Hepatocyte (in vitro differentiated cells): ENCODE measurements around the gene TSGA10IP. TPM values are rescaled to one million over a fixed set of nuclear protein-coding genes. Genes with fewer than 3 reads are reported as not detected.

Source experiments
- DNase-seq: peaks from one replicate; pipeline ENCODE4 v3.0.0-alpha.2; 2016; ENCODE audit warnings: low spot score
- H2AFZ ChIP-seq: fragments of 200-600 bp; sonication (generic); 2 replicates; pipeline ENCODE4 v1.6.0; 2016; ENCODE audit warnings: antibody characterized with exemption, mild to moderate bottlenecking
- H3K27ac ChIP-seq: fragments of 200-600 bp; sonication (generic); 2 replicates; pipeline ENCODE4 v1.5.1; 2016; ENCODE audit warnings: mild to moderate bottlenecking
- H3K27me3 ChIP-seq: fragments of 200-600 bp; sonication (generic); 2 replicates; pipeline ENCODE4 v1.6.1; 2016
- H3K36me3 ChIP-seq: fragments of 200-600 bp; sonication (generic); replicated peaks from 2 replicates; pipeline ENCODE4 v1.5.1; 2016; ENCODE audit warnings: low read depth; ENCODE audit not compliant: insufficient read depth
- H3K4me1 ChIP-seq: fragments of 200-600 bp; sonication (generic); 2 replicates; pipeline ENCODE4 v1.5.1; 2016; ENCODE audit warnings: mild to moderate bottlenecking, moderate library complexity; ENCODE audit not compliant: insufficient read depth
- H3K4me2 ChIP-seq: fragments of 200-600 bp; sonication (generic); 2 replicates; pipeline ENCODE4 v1.6.0; 2016
- H3K4me3 ChIP-seq: fragments of 200-600 bp; sonication (generic); 2 replicates; pipeline ENCODE4 v1.5.1; 2016; ENCODE audit warnings: mild to moderate bottlenecking
- H3K79me2 ChIP-seq: fragments of 200-600 bp; sonication (generic); 2 replicates; pipeline ENCODE4 v1.6.0; 2017; ENCODE audit warnings: mild to moderate bottlenecking
- H3K9me2 ChIP-seq: fragments of 200-600 bp; sonication (generic); replicated peaks from 2 replicates; pipeline ENCODE4 v1.6.0; 2017; ENCODE audit warnings: mild to moderate bottlenecking; ENCODE audit not compliant: insufficient read depth
- H3K9me3 ChIP-seq: fragments of 200-600 bp; sonication (generic); 2 replicates; pipeline ENCODE4 v1.5.1; 2016; ENCODE audit warnings: low read depth, mild to moderate bottlenecking
- H4K20me1 ChIP-seq: fragments of 200-600 bp; sonication (generic); 2 replicates; pipeline ENCODE4 v1.6.0; 2016; ENCODE audit warnings: mild to moderate bottlenecking; ENCODE audit not compliant: insufficient read depth, poor library complexity, severe bottlenecking
- CTCF ChIP-seq: fragments of 200-600 bp; sonication (generic); IDR thresholded peaks from 2 replicates; pipeline ENCODE4 v1.5.1; 2016; ENCODE audit warnings: antibody characterized with exemption, mild to moderate bottlenecking; ENCODE audit not compliant: poor library complexity
- EZH2 ChIP-seq: fragments of 200-600 bp; sonication (generic); IDR thresholded peaks from 2 replicates; pipeline ENCODE4 v1.6.1; 2016; ENCODE audit warnings: antibody characterized with exemption, mild to moderate bottlenecking, borderline replicate concordance
- EZH2phosphoT487 ChIP-seq: fragments of 200-600 bp; sonication (generic); IDR thresholded peaks from one replicate; pipeline ENCODE4 v1.6.1; 2018; ENCODE audit warnings: antibody characterized with exemption, mild to moderate bottlenecking, low read depth, moderate library complexity; ENCODE audit not compliant: unreplicated experiment, severe bottlenecking
- WGBS: methylation state at CpG from one replicate; pipeline ENCODE4 v1.1.6; 2016; ENCODE audit warnings: low lambda C conversion rate; ENCODE audit errors: missing lambda C conversion rate; 5-methylcytosine and 5-hydroxymethylcytosine counted together
- polyA plus RNA-seq: library from polyadenylated mRNA; unstranded; fragments of >200 nt; fragmentation: Nextera tagmentation; extraction: Ambion mirVana; gene quantifications from 2 replicates; pipeline ENCODE4 v1.2.1, GENCODE V29; 2016
- total RNA-seq: library from RNA; depleted of rRNA; stranded (reverse); fragments of >200 nt; gene quantifications from 2 replicates; pipeline ENCODE4 v1.2.3, GENCODE V29; 2014

TSGA10IP gene
- total and polyA plus RNA-seq, 2 experiments from 2014 or later: not detected

- peaks cover 11% of the 10 kb centered on the region for H3K4me1 ChIP-seq
- no peak overlapping the region for H2AFZ ChIP-seq
- H3K4me3 ChIP-seq: no peak overlapping the region
- H3K27me3 ChIP-seq: no peaks in the 10 kb centered on the region
- H3K79me2 ChIP-seq: peaks cover 23% of the 10 kb centered on the region
- no peak overlapping the region for H3K4me2 ChIP-seq
- no peaks in the 10 kb centered on the region for H3K9me2 ChIP-seq
- 67% methylated on average over 17 of the region's 17 CpGs for WGBS
- no peak for TF ChIP-seq CTCF
- TF ChIP-seq EZH2: no peak
- TF ChIP-seq EZH2phosphoT487: no peak
- peaks cover 3% of the 10 kb centered on the region for H4K20me1 ChIP-seq
- no peaks in the 10 kb centered on the region for H3K36me3 ChIP-seq
- no peaks in the 10 kb centered on the region for H3K9me3 ChIP-seq
- H3K27ac ChIP-seq: no peak overlapping the region
- no peak for DNase-seq
Observed at GRCh38 chr11:65958774-65959420, 13.6 kb downstream of the TSGA10IP start.

GRCh38 chr11:65960824-65961266 lies 15.6 kb downstream of the TSGA10IP start:
- Histone ChIP-seq H2AFZ (peak overlapping the region; percentile 65), H4K20me1 (peaks cover 3% of the 10 kb centered on the region), H3K9me3 (no peaks in the 10 kb centered on the region), H3K9me2 (no peaks in the 10 kb centered on the region), H3K4me2 (peak overlapping the region; percentile 77), H3K4me1 (peaks cover 11% of the 10 kb centered on the region), H3K27me3 (no peaks in the 10 kb centered on the region), H3K36me3 (no peaks in the 10 kb centered on the region), H3K79me2 (peaks cover 28% of the 10 kb centered on the region), H3K4me3 (peak overlapping the region; percentile 38), H3K27ac (peak overlapping the region; percentile 88)
- DNase-seq: no peak
- 64% methylated on average over 16 of the region's 16 CpGs for WGBS
- TF ChIP-seq EZH2phosphoT487 (no peak), CTCF (no peak), EZH2 (no peak)

- Histone ChIP-seq H4K20me1 (peaks cover 3% of the 10 kb centered on the region), H3K9me2 (no peaks in the 10 kb centered on the region), H3K4me1 (peaks cover 11% of the 10 kb centered on the region), H3K4me3 (peak within 1 kb of the TSS; percentile 44), H3K36me3 (no peaks in the 10 kb centered on the region), H2AFZ (peak within 1 kb of the TSS; percentile 72), H3K4me2 (peak within 1 kb of the TSS; percentile 89), H3K27ac (peak within 1 kb of the TSS; percentile 88), H3K79me2 (peaks cover 28% of the 10 kb centered on the region), H3K27me3 (no peaks in the 10 kb centered on the region), H3K9me3 (no peaks in the 10 kb centered on the region)
- TF ChIP-seq CTCF: no peak
- TF ChIP-seq EZH2: no peak
- TF ChIP-seq EZH2phosphoT487: no peak
- WGBS: 1% methylated on average over 94 of the region's 97 CpGs
- peak; percentile 99 for DNase-seq
Observed at GRCh38 chr11:65961267-65962140, 16.2 kb downstream of the TSGA10IP start, which contains the start of gene SART1. Gene SART1 (plus strand): TSS chr11:65961734. CDS start chr11:65961781, 47 bp downstream.
